ENCODE measurements around the gene FLNC. TPM values are rescaled to one million over a fixed set of nuclear protein-coding genes. Genes with fewer than 3 reads are reported as not detected.
A peak's percentile ranks its signal among the peaks of the same experiment; 100 is the strongest.

The FLNC gene
- total and polyA plus RNA-seq, 9 of the 15 experiments (the other 6 are each of a cell fraction or from before 2014, with no cell fraction given), result 0.90 to 155 (median 28.8) TPM

DNA sequence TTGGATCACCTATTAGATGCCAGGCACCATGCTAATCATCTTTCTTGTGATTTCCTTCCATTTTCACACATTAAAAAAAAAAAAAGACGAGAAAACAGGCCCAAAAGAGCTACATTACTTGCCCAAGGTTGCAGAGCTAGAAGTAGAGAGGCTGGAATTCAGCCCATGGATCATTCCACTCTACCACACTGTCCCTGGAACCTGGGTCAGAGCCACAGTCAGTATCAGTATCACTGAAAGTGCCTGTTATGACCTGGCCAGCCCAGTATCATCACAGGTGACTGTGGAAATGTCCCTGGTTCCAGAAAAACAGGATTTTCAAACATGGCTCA, 3.3 kb upstream of the FLNC start:
- peak; percentile 26 for FAIRE-seq
- H3K9ac ChIP-seq (ENCODE audit: insufficient read depth in 1 of 2, low read depth in 2 of 2, low read length in 2 of 2), result peak overlapping the region; percentile 55 to 80
- 56% methylated on average over 1 of the region's 1 CpG for WGBS (ENCODE audit: insufficient coverage, low coverage, missing lambda C conversion rate)

DNA sequence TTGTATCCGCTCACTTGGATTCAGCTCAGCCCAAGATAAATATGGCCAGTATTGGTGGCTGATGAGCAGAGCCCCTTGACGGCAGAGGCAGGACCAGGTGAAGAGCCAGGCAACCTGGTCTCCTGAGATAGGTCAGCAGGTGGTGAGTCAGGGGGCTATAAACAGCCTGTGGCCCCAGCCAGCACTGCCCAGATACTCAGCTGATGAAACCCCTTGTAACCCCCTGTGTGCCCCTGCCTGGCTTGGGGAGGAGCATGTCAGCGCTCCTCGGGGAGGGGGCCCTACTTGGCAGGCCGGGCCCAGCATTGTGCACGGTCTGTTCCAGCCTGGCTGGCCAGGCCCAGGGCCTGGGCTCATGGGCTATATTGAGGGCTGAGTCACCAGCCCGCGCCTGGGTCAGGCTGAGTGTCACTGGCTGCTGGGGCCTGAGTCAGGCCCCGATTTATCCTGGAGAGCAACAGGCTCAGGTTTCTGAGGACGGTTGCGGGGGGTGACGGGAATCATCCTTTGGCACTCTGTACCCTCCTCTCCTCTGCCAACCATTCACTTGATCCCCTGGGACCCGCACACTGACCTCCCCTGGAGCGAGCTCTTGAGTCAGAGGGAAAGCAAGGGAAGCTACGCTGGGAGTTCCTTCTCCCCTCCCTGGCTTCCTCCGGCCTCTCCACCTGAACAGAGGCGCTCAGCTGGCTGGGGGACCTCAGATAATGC, 2.8 kb upstream of the FLNC start:
- no peaks in the 10 kb centered on the region for H4K20me1 ChIP-seq (replicated peaks; ENCODE audit: control insufficient read depth, insufficient read depth, low read length)
- no peaks in the 10 kb centered on the region for H3K9me3 ChIP-seq (replicated peaks; ENCODE audit: control insufficient read depth, insufficient read depth, low read depth, low read length)
- peak; percentile 81 for FAIRE-seq
- intact Hi-C loops (cut with micrococcal nuclease), result no loop called here
- peak overlapping the region; percentile 55 to 80 for H3K9ac ChIP-seq (ENCODE audit: insufficient read depth in 1 of 2, low read depth in 2 of 2, low read length in 2 of 2)
- H3K27ac ChIP-seq (ENCODE audit: extremely low read depth, low read depth, low read length), result peak overlapping the region; percentile 72
- POLR2A ChIA-PET, result interaction anchor here (0.6 to 3.3 kb wide), 12 partner anchors 9 to 890 kb away, joined by 3 to 19 read pairs (median 6); partner anchors contain the start of genes CALU and CCDC136
- H3K36me3 ChIP-seq (ENCODE audit: control insufficient read depth, insufficient read depth, low read length), result no peaks in the 10 kb centered on the region
- peak; percentile 63 to 88 (median 74) for DNase-seq (ENCODE audit: extremely low read depth in 1 of 4, low spot score in 3 of 4)
- in situ Hi-C loops (cut with MboI), result no loop called here
- peaks cover 33 to 52% of the 10 kb centered on the region in 2 experiments for H3K4me1 ChIP-seq (replicated peaks in 1 of 2; ENCODE audit: control insufficient read depth in 2 of 2, insufficient read depth in 2 of 2, low read length in 2 of 2)
- peak; percentile 65 for ATAC-seq
- H3K4me3 ChIP-seq, result no peak overlapping the region
- no peaks in the 10 kb centered on the region for H3K27me3 ChIP-seq (ENCODE audit: control insufficient read depth in 2 of 2, insufficient read depth in 2 of 2, low read length in 2 of 2)
- no peaks in the 10 kb centered on the region for H3K9me1 ChIP-seq (ENCODE audit: control insufficient read depth, insufficient read depth, low read length)
- no TSS peak for BruUV-seq (replicated peaks)
- 19% methylated on average over 17 of the region's 17 CpGs for WGBS (ENCODE audit: insufficient coverage, low coverage, missing lambda C conversion rate)
- CTCF ChIA-PET (ENCODE audit: low intra/inter-chr PET ratio), result no interaction called here
- peaks cover 26% of the 10 kb centered on the region for H3K79me2 ChIP-seq (ENCODE audit: control insufficient read depth, insufficient read depth, low read length)
- peak overlapping the region; percentile 56 for H2AFZ ChIP-seq (ENCODE audit: low read depth, low read length)
- peak overlapping the region; percentile 56 for H3K4me2 ChIP-seq (ENCODE audit: insufficient read depth, low read length)
- TF ChIP-seq ZNF3 (CRISPR knock-in tag; IDR thresholded peaks at IDR 0.05) (no peak), CBFA2T3 (IDR thresholded peaks at IDR 0.05) (peak; percentile 78), NCOA6 (IDR thresholded peaks at IDR 0.05) (no peak), PRMT5 (CRISPR knock-in tag; IDR thresholded peaks at IDR 0.05) (no peak), ASH1L (IDR thresholded peaks at IDR 0.05; ENCODE audit: borderline replicate concordance, low read depth, partially characterized antibody) (no peak), NR2F6 (CRISPR knock-in tag; IDR thresholded peaks at IDR 0.05) (no peak), MEF2D (tag; conservative IDR thresholded peaks at IDR 0.05; ENCODE audit: low read depth) (peak; percentile 77), FOXK2 (conservative IDR thresholded peaks at IDR 0.05 in 1 of 2, IDR thresholded peaks at IDR 0.05 in 1 of 2; ENCODE audit: low read depth in 2 of 2) (0 out of 4 replicates have a peak, but pooled peaks have one; percentile 18 to 20), ZFP36 (IDR thresholded peaks at IDR 0.05; ENCODE audit: low read depth, low read length, partially characterized antibody) (peak; percentile 34), MLLT1 (IDR thresholded peaks at IDR 0.05) (no peak), ZNF583 (CRISPR knock-in tag; IDR thresholded peaks at IDR 0.05) (peak; percentile 90), THRAP3 (IDR thresholded peaks at IDR 0.05; ENCODE audit: borderline replicate concordance) (no peak)
- TF ChIP-seq, protein P1, sequence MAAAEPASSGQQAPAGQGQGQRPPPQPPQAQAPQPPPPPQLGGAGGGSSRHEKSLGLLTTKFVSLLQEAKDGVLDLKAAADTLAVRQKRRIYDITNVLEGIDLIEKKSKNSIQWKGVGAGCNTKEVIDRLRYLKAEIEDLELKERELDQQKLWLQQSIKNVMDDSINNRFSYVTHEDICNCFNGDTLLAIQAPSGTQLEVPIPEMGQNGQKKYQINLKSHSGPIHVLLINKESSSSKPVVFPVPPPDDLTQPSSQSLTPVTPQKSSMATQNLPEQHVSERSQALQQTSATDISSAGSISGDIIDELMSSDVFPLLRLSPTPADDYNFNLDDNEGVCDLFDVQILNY (CRISPR knock-in tag; IDR thresholded peaks at IDR 0.05), result no peak

More for the DNA sequence above, 3.3 kb upstream of the FLNC start:
- no peak for ATAC-seq
- Histone ChIP-seq H3K4me2 (ENCODE audit: insufficient read depth, low read length) (peak overlapping the region; percentile 56), H3K27me3 (ENCODE audit: control insufficient read depth in 2 of 2, insufficient read depth in 2 of 2, low read length in 2 of 2) (no peaks in the 10 kb centered on the region), H3K4me1 (replicated peaks in 1 of 2; ENCODE audit: control insufficient read depth in 2 of 2, insufficient read depth in 2 of 2, low read length in 2 of 2) (peaks cover 33 to 46% of the 10 kb centered on the region in 2 experiments), H3K4me3 (no peak overlapping the region), H3K27ac (ENCODE audit: extremely low read depth, low read depth, low read length) (peak overlapping the region; percentile 72; the same call in 2 of the 3 replicates), H3K9me1 (ENCODE audit: control insufficient read depth, insufficient read depth, low read length) (no peaks in the 10 kb centered on the region), H3K79me2 (ENCODE audit: control insufficient read depth, insufficient read depth, low read length) (peaks cover 20% of the 10 kb centered on the region), H3K9me3 (replicated peaks; ENCODE audit: control insufficient read depth, insufficient read depth, low read depth, low read length) (no peaks in the 10 kb centered on the region), H2AFZ (ENCODE audit: low read depth, low read length) (peak overlapping the region; percentile 56; the same call in 1 of the 2 replicates), H3K36me3 (ENCODE audit: control insufficient read depth, insufficient read depth, low read length) (no peaks in the 10 kb centered on the region), H4K20me1 (replicated peaks; ENCODE audit: control insufficient read depth, insufficient read depth, low read length) (no peaks in the 10 kb centered on the region)
- intact Hi-C loops (cut with micrococcal nuclease), result no loop called here
- in situ Hi-C loops (cut with MboI), result no loop called here
- CTCF ChIA-PET (ENCODE audit: low intra/inter-chr PET ratio), result no interaction called here
- POLR2A ChIA-PET, result interaction anchor here (0.6 to 3.3 kb wide), 5 partner anchors 8 to 88 kb away, joined by 3 to 19 read pairs (median 12); partner anchors contain the start of gene CALU
- 0 out of 2 replicates have a peak, but pooled peaks have one; percentile 41 for TF ChIP-seq ZNF668 (CRISPR knock-in tag; IDR thresholded peaks at IDR 0.05)
- TF ChIP-seq CREB1 (IDR thresholded peaks at IDR 0.05), result 0 out of 2 replicates have a peak, but pooled peaks have one; percentile 8
- TF ChIP-seq CREB1 (CRISPR knock-in tag; IDR thresholded peaks at IDR 0.05), result no peak
- no peak for TF ChIP-seq ZNF143 (CRISPR knock-in tag; IDR thresholded peaks at IDR 0.05)
- no peak for DNase-seq (ENCODE audit: extremely low read depth in 1 of 4, low spot score in 3 of 4)
- no TSS peak for BruUV-seq (replicated peaks)
